Endothelial cell of umbilical vein (primary cell): ENCODE measurements around the gene TARP.
"Not testable (repeated sequence)": the region's sequence is repeated elsewhere in the genome, so short reads cannot be mapped to it uniquely, and the experiment has no call there.

Experiments used
- BruUV-seq: library from RNA; stranded (reverse); fragments of 400-500 nt; replicated peaks from 2 replicates; lab custom pipeline; 2021; lab: Mats Ljungman, UMichigan
- CTCF ChIA-PET: fragments of 300-600, 350-600 bp; sonication (Branson Sonifier 250); formaldehyde crosslinking; loops from one replicate; lab custom pipeline; 2021; ENCODE audit warnings: antibody characterized with exemption, inconsistent platforms; lab: Charles Lee
- POLR2A ChIA-PET: fragments of 300-600, 350-600 bp; sonication (Branson Sonifier 250); formaldehyde crosslinking; loops from one replicate; lab custom pipeline; 2021; ENCODE audit warnings: antibody characterized with exemption, inconsistent platforms; lab: Charles Lee
- DNase-seq: peaks from one replicate; pipeline ENCODE4 v3.0.0-alpha.2; 2011; ENCODE audit warnings: low read depth, low spot score
- FAIRE-seq: peaks from 2 replicates; lab custom pipeline; 2011; peaks lifted over from hg19 to GRCh38; lab: Jason Lieb, UNC
- H2AFZ ChIP-seq: 2 replicates; pipeline ENCODE4 v1.6.0; 2012; ENCODE audit warnings: low read depth, low read length, control low read depth, inconsistent platforms
- H3K27ac ChIP-seq: 2 replicates; pipeline ENCODE4 v1.5.1; 2011; ENCODE audit warnings: low read depth, mild to moderate bottlenecking, control low read depth, low read length, moderate library complexity; ENCODE audit not compliant: insufficient read depth
- H3K27me3 ChIP-seq, 2 experiments: 2 replicates each; pipeline versions ENCODE4 v1.6.0 to v1.6.1; 2011; ENCODE audit warnings: low read length in 2 of 2, mixed read lengths in 1 of 2; ENCODE audit not compliant: control insufficient read depth in 2 of 2, insufficient read depth in 2 of 2
- H3K36me3 ChIP-seq, 2 experiments: 2 replicates in 1 of 2; 3 replicates in 1 of 2; pipeline ENCODE4 v1.5.1; 2011; ENCODE audit warnings: low read length in 2 of 2, mild to moderate bottlenecking in 1 of 2, moderate library complexity in 1 of 2; ENCODE audit not compliant: control insufficient read depth in 2 of 2, insufficient read depth in 2 of 2; ENCODE audit errors: extremely low read depth in 1 of 2
- H3K4me1 ChIP-seq: 3 replicates; pipeline ENCODE4 v1.5.1; 2011; ENCODE audit warnings: mild to moderate bottlenecking, low read length; ENCODE audit not compliant: control insufficient read depth, insufficient read depth; ENCODE audit errors: extremely low read depth
- H3K4me2 ChIP-seq: 2 replicates; pipeline ENCODE4 v1.6.1; 2011; ENCODE audit warnings: low read length, control low read depth, mixed read lengths; ENCODE audit not compliant: insufficient read depth
- H3K4me3 ChIP-seq, 3 experiments: fragments of 200-600 bp in 1 of 3; sonication (generic), shearing (Covaris generic) in 1 of 3; replicated peaks in 1 of 3; 2 replicates each; pipeline ENCODE4 v1.5.1; 2011 to 2016; ENCODE audit warnings: control low read depth in 3 of 3, low read length in 3 of 3, mild to moderate bottlenecking in 2 of 3, inconsistent platforms in 1 of 3, low read depth in 1 of 3, moderate library complexity in 1 of 3; ENCODE audit not compliant: insufficient read depth in 1 of 3
- H3K79me2 ChIP-seq: 2 replicates; pipeline ENCODE4 v1.6.0; 2012; ENCODE audit warnings: low read length, inconsistent platforms; ENCODE audit not compliant: control insufficient read depth, insufficient read depth
- H3K9ac ChIP-seq: replicated peaks from 2 replicates; pipeline ENCODE3; 2011; ENCODE audit warnings: low read length, control low read depth; ENCODE audit not compliant: insufficient read depth; ENCODE audit errors: extremely low read depth
- H3K9me1 ChIP-seq: replicated peaks from 3 replicates; pipeline ENCODE4 v1.6.0; 2011; ENCODE audit warnings: mild to moderate bottlenecking, low read length; ENCODE audit not compliant: control insufficient read depth, insufficient read depth; ENCODE audit errors: extremely low read depth
- H3K9me3 ChIP-seq: replicated peaks from 2 replicates; pipeline ENCODE4 v1.5.1; 2012; ENCODE audit warnings: low read length, inconsistent platforms; ENCODE audit not compliant: control insufficient read depth, insufficient read depth
- H4K20me1 ChIP-seq: replicated peaks from 2 replicates; pipeline ENCODE3; 2011; ENCODE audit warnings: mild to moderate bottlenecking, low read length; ENCODE audit not compliant: control insufficient read depth, insufficient read depth; ENCODE audit errors: extremely low read depth
- dilution Hi-C: fragments of 300-500 bp; cut with MboI; formaldehyde crosslinking; loops from one replicate; pipeline ENCODE4 v1.15.0; 2019; ENCODE audit warnings: low sequenced_read_pairs; ENCODE audit not compliant: extremely low pct_ligation_motif_present
- intact Hi-C: fragments of 100-400 bp; cut with micrococcal nuclease; formaldehyde crosslinking; loops from one replicate; pipeline ENCODE4 v1.10.0; 2022

The TARP gene

DNA sequence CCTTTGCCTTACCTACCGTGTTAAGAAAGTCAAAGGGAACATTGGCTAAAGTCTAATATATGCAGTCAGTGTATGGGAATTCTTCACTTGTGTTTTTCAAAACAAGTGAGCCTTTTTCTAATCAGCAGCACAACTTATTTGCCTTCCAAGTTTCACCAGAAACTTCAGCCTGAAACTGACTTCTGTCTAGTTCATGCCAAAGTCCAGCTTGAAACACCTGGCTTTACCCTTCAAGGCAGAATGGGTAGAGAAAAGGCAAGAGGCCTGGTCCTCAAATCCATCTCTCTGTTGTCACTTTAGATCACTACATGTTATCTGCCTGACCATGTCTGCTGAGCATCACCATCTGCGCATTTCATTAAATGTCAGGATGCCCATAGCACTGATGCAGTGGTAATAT lies 3.0 kb downstream of the TARP start:
- H3K9me1 ChIP-seq, H3K27me3 ChIP-seq, H3K27ac ChIP-seq, FAIRE-seq, H4K20me1 ChIP-seq, H2AFZ ChIP-seq, H3K4me3 ChIP-seq, BruUV-seq, H3K9me3 ChIP-seq, H3K9ac ChIP-seq, dilution Hi-C loops, H3K4me2 ChIP-seq, CTCF ChIA-PET, POLR2A ChIA-PET, H3K79me2 ChIP-seq, H3K36me3 ChIP-seq, DNase-seq, H3K4me1 ChIP-seq: not testable (repeated sequence)
- intact Hi-C loops = loop anchor here (1.0 kb wide), 1 partner anchor 16 kb away; no protein-coding TSS in a partner anchor

DNA sequence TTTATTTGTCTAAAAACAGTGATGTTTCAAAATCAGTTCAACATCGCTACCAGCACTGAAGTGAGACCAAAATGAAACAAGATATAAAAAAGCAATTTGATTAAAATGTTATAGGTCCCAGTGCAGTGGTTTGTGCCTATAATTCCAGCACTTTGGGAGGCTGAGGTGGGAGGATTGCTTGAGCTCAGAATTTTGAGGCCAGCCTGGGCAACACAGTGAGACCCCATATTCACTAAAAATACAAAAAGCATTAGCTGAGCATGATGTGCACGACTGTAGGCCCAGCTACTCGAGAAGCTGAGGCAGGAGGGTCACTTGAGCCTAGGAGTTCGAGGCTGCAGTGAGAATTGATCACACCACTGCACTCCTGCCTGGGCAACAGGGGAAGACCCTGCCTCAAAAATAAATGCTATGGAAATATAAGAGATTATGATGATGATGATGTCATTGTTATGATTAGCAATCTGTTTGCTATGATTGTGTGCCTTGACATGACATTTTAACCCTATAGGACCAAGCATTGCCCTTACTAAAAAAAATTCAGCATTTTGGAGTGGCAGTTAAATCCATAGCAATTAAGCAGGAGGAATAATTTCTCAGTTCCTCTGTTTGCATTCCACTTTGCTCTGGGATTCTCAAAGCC lies 3.6 kb downstream of the TARP start:
- intact Hi-C loops = loop anchor here (1.0 kb wide), 1 partner anchor 16 kb away; no protein-coding TSS in a partner anchor
- H3K36me3 ChIP-seq, H2AFZ ChIP-seq, H3K9me3 ChIP-seq, DNase-seq, POLR2A ChIA-PET, dilution Hi-C loops, H3K9me1 ChIP-seq, H3K27ac ChIP-seq, FAIRE-seq, H3K27me3 ChIP-seq, H3K79me2 ChIP-seq, H3K9ac ChIP-seq, BruUV-seq, H3K4me2 ChIP-seq, CTCF ChIA-PET, H4K20me1 ChIP-seq, H3K4me1 ChIP-seq, H3K4me3 ChIP-seq: not testable (repeated sequence)

DNA sequence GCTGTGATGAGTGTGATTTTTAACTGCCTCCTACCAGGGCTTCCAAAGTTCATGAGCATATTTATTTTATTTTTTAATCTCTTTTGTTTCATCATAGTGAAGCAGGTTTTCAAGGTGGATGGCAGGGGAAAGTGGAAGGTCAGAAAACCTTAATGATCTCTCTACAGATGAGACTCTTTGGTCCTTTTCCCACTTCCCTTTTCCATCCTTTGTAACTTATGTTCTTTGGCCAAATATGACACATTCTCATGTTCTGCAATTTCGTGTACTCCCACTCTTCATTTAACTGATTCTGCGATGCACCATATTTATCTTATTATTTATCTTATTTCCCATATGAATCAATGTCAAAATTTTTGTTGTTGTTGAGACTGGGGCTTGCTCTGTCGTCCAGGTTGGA lies 7.5 kb downstream of the TARP start:
- H3K9me3 ChIP-seq, H3K9ac ChIP-seq, H3K4me1 ChIP-seq, dilution Hi-C loops, H3K4me3 ChIP-seq, H3K36me3 ChIP-seq, H4K20me1 ChIP-seq, H3K79me2 ChIP-seq, FAIRE-seq, POLR2A ChIA-PET, H3K9me1 ChIP-seq, BruUV-seq, DNase-seq, H3K4me2 ChIP-seq, H3K27ac ChIP-seq, H2AFZ ChIP-seq, H3K27me3 ChIP-seq, intact Hi-C loops, CTCF ChIA-PET: not testable (repeated sequence)

DNA sequence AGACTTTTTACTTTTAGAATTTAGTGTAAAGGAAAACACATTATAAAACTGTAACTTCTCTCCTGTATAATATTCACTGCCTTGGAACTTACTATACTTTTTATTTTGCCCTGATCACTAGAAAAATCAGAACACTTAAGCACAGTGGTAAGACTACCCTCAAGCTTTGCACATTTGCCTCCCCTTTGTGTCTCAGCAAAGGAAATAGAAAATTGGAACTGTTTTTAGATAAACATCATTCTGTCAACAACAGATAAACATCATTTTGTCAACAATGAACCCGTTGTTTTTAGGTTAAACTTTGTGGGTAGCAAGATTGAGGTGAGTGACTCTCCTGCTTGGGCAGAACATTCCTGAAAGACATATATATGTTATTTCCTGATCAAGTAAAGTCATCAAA lies 8.8 kb downstream of the TARP start:
- H3K4me1 ChIP-seq, H3K4me3 ChIP-seq, H3K79me2 ChIP-seq, H3K4me2 ChIP-seq, H3K9ac ChIP-seq, H4K20me1 ChIP-seq, FAIRE-seq, H3K27me3 ChIP-seq, CTCF ChIA-PET, intact Hi-C loops, BruUV-seq, H3K36me3 ChIP-seq, dilution Hi-C loops, H2AFZ ChIP-seq, H3K9me1 ChIP-seq, H3K27ac ChIP-seq, DNase-seq, H3K9me3 ChIP-seq, POLR2A ChIA-PET: not testable (repeated sequence)
